SHP77 (cell line): ENCODE data around the gene FNDC10.
A peak's percentile ranks its signal among the peaks of the same experiment; 100 is the strongest.
"Not testable (repeated sequence)": the region's sequence is repeated elsewhere in the genome, so short reads cannot be mapped to it uniquely, and the experiment has no call there.

ENCODE experiments used
- DNase-seq, 2 experiments: peaks; one replicate each; lab custom pipeline; 2025; lab: John Stamatoyannopoulos, UW

FNDC10 gene

DNA sequence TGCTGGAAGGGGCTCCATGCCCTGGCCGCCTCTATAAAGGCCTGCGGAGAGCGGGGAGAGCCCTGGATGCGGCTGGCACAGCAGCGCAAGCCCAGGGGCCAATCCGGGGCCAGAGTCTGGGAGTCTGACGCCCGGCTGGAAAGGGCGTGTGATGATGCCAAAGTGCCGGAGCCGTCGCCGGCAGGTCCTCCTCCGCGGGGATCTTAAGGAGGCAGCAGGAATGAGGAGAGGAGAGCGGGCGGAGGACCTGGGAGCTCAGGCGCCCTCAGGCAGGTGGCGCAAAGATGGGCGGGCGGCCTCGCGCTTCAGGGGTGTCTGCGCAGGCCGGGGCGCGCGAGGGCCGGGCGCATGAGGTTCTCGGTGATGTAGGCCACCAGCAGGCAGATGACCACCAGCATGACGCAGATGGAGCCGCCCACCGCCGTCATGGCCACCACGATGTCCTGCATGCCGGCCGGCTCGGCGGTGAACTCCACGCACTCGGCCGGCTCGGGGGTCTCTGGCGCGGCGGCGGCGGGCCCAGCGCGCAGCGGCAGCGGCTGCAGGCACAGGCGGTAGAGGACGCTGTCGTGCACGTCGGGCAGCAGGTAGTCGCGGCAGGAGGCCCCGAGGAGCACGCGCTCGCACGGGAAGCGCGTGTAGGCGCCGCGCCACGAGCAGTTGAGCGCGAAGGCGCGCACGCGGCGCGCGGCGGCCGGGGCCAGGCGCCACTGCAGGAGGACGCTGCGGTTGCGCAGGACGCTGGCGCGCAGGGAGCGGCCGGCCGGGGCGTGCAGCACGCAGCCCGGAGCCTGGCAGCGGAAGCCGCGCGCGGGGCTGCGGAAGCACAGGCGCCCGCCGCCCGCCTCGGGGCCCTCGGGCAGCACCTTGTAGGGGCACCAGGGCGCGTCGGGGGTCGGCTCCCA, 653 bp downstream of the FNDC10 start:
- DNase-seq: no peak

DNA sequence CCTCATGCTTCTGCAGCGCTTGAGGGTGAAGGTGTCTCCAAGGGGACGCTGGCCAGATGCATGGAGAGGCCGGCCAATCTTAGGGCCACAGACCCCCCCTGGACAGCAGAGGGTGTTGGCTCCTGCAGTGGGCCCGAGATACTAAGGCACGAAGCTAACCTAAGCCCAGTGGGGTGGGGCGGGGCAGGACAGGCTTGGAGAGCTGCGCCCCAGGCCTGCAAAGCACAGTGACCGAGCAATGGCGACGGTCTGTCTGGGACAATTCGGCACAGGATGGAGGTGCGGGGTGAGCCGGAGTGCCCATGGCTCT, 1.3 kb downstream of the FNDC10 start:
- no peak for DNase-seq

DNA sequence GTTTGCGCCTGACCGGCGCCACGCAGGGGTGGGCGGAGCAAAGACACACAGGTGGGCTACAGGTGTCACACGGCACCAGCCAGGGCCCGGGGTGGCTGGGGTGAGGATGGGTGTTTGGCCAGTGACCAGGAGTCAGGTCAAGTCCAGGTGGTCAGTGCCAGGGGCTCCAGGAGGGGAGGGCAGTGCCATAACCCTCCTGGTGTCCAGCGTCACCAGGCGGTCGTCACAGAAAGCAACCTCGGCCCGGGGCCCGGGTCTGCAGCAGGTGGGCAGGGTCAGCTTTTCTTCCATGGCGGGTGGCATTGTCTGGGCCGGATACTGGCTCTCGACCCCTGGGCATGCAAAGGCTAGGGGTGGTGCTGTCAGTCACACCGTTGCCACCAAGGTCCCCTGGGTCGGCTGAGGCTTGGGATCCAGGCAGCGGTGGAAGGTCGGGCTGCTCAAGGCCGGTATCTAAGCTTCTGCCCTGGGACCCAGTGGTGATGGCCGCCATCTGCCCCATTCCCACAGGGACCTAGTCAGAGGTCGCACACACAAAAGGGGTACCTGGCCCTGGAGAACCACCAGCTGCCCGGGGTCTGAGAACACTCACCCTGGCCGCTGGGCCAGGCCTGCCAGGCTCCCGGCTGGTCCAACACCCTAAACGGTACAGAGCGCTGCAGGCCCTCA, 1.8 kb downstream of the FNDC10 start:
- no peak for DNase-seq

DNA sequence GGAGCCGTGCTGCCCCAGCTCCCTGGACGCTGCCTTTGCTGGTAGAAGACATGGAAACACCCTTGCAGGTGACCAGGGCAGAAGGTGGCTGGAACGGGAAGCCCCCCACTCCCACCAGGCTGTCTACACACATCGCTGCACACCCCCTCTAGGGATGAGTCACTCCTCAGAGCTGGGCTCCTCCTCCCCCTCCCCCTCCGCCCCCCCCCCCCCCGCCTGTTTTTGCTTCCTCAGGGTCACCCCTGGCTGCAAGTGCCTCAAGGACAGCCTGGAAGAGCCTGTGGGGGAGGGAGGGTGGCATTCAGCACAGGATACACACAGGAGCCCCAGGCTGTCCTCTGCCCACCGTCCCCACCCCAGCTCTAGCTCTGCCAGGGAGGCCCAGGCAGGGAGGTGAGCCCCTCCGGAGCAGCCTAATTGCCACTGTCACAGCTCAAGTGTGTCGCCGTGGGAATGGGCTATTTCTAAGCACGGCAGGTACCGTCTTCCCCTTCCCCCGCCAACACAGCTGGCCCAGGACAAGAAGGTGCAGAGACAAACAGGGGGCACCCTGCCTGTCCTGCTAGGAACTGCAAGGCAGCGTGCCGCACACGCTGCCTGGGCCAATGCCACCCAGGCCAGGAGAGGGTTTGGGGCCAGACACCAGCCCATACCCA, 2.5 kb downstream of the FNDC10 start:
- DNase-seq: peak in 1 of 2 experiments; percentile 38

DNA sequence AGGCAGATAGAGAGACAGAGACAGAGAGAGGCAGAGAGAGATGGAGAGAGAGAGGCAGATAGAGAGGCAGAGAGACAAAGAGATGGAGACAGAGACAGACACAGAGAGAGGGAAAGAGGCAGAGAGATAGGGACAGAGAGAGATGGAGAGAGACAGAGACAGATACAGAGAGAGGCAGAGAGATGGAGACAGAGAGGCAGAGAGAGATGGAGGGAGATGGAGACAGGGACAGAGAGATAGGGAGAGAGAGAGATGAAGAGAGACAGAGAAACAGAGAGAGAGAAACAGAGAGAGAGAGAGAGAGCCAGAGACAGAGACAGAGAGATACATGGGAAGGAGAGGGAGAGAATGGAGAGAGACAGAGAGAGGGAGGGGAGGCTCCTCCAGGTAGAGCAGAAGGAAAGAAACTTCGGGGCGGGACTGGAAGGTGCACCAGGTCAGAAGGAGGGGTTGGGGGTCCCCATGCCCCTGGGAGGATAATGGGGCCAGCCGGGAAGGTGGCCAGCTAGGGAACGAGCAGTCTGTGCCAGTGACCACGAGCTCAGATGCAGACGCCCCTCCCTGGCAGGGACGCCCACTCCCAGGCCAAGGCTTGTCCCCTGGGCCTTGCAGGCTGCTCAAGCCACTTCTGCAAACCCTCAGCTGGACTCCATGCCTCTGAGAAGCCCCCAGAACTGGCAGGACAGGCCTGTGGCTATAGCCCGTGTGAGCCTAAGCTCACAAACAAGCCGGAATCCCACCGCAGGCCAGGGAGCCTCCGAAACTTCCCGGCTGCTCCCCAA, 3.3 kb downstream of the FNDC10 start:
- DNase-seq: no peak

DNA sequence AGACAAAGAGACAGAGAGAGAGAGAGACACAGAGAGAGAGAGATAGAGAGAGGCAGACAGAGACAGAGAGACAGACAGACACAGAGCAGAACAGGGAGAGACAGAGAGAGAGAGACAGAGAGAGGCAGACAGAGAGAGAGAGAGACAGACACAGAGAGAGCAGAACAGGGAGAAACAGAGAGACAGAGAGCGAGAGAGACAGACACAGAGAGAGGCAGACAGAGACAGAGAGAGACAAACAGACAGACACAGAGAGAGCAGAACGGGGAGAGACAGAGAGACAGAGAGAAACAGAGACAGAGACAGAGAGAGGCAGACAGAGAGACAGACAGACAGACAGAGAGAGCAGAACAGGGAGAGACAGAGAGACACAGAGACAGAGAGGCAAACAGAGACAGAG, 4.6 kb downstream of the FNDC10 start:
- DNase-seq: not testable (repeated sequence)

DNA sequence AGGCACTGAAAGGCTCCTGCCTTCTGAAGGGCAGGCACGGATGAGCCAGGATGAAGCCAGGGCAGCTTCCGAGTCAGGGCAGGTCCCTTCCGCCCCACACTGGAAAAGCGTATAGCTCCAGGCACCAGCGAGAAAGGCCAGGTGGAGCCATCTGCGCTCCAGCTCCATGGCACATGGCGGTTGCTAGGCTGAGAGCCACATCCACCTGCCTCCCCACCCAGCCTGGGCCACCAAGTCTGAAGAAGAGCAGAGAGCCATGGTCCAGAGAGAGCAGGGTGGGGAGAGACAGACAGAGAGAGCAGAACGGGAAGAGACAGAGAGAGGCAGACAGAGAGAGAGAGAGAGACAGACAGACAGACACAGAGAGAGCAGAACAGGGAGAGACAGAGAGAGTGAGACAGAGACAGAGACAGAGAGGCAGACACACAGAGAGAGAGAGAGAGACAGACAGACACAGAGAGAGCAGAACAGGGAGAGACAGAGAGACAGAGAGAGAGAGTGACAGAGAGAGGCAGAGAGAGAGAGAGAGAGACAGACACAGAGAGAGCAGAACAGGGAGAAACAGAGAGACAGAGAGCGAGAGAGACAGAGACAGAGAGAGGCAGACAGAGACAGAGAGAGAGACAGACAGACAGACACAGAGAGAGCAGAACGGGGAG, 5.2 kb downstream of the FNDC10 start:
- peak; percentile 45 to 51 for DNase-seq

DNA sequence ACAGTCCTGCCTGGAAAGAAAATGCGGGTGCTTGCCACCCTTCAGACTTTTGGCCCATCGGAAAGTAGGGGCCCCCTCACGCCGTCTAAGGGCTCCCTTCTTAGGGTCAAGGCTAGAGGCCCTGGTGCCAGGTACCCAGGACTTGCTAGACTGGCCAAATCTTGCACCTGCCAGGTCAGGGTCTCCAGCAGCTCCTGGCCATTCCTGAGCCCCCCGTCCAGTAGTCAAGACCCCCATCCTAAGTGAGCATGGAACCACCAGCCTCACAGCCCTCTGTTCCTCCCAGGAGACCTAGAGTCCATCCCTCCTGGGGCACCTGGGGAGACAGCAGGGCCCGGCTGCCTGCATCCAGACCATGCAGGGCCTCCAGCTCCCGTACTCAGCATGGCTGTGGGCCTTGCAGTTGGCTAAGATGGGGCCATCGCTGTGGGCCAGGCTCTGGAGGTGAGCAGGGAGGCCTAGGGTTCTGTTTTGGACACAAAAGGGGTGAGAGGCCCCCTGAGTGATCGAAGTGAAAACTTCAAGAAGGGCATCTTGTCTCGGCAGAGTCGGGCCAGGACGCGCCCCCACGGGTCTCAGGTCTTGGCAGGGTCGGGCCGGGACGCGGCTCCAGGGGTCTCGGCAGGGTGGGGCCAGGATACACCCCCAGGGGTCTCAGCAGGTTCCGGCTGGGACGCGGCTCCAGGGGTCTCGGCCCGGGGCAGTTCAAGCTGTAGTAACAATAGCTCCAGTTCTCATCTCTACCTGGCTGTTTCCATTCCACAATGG, 5.9 kb downstream of the FNDC10 start:
- DNase-seq: no peak

DNA sequence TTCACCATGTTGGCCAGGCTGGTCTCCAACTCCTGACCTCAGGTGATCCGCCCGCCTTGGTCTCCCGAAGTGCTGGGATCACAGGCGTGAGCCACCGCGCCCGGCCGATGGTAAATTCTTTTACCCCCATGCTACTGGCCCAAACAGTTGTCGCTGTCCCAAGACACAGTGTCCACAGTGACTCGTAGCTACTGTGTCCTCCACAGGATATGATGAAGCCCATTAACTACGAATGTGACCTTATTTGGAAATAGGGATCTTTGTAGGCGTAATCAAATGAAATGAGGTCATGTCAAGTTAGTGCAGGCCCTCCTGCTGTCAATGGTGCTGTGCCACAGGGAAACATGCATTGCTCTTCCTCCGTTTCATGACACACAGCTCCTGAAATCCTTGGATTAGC, 8.5 kb downstream of the FNDC10 start:
- no peak for DNase-seq

DNA sequence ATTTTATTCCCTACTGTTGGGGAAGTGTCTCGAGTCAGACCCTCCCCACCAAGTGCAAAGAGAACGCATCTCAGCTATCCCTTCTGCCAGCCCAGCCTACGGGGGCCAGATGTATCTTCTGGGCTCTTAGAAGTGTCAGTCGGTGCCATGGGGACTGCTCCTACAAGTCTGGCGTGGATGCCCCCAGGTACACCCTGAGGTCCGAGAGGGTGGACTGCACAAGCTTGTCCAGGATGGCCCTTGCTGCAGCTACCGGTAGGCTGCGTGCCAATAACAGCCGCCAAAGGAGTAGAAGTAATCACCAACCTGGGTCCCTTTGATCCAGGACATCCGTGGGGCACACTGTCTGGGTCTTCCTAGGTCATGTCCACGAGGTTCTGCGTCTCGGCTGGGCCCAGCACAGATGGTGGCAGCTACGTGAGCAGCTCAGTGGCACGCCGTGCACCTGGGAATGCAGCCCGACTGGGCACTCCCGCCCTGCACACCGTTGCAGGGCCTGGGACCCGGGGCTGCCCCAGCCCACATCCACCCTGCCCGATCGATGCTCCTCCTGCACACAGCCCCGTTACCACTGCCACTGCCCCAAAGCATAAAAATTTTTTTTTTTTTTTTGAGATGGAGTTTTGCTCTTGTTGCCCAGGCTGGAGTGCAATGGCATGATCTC, 16.5 kb downstream of the FNDC10 start:
- no peak for DNase-seq

DNA sequence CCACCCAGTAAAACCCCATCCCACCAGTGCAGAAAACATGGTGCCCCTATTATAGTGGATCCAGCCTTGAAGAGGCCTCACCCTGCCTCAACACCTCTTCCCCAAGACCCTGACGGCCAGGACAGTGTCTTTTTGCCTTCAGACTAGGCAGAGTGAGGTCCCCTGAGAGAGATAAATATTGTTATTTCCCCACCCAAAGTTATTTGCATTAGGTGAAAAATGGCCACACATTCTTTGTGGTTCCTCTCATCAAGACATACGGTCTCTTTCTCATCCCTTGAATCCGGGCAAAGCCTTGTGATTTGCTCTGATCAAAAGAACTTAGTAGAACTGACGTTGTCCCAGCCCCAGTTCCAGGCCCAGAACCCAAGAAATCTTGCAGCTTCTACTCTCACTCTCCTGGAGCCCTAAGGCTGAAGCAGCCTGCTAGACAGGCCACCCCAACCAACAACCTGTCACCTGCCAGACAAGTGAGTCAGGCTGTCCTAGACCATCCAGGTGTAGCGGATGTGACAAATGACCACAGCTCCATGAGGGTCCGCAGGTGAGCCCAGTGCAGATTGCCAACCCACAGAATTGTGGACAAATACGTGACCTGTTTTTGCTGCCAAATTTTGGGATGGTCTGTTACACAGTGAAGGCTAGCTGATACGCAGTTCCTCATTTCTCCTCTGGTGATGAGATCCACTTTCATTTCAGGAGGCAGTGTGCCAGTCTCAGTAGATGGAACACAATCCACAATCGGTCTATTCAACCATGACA, 17.2 kb downstream of the FNDC10 start:
- no peak for DNase-seq

DNA sequence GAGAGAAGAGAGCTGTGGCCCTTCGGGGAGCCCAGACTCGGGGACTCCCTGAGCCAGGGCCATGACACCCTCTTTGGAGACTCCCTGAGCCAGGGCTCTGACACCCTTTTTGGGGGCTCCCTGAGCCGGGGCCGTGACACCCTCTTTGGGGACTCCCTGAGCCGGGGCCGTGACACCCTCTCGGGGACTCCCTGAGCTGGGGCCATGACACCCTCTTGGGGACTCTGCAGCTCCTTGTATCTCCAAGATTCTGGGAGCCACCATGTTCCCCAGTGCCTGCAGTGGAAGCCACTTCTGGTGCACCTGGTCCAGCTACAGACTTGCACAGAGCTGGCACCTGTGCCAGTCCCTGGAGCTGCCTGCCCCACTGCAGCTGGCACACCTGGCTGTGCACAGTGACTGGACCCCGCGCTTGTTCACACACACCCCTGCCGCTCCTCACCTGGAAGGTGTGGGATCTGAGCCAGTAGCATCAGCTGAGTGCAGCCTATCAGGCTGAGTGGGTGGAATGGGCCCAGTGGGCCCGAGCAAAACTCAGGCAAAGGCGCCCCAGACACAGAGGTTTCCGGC, 21.5 kb downstream of the FNDC10 start:
- DNase-seq: no peak

DNA sequence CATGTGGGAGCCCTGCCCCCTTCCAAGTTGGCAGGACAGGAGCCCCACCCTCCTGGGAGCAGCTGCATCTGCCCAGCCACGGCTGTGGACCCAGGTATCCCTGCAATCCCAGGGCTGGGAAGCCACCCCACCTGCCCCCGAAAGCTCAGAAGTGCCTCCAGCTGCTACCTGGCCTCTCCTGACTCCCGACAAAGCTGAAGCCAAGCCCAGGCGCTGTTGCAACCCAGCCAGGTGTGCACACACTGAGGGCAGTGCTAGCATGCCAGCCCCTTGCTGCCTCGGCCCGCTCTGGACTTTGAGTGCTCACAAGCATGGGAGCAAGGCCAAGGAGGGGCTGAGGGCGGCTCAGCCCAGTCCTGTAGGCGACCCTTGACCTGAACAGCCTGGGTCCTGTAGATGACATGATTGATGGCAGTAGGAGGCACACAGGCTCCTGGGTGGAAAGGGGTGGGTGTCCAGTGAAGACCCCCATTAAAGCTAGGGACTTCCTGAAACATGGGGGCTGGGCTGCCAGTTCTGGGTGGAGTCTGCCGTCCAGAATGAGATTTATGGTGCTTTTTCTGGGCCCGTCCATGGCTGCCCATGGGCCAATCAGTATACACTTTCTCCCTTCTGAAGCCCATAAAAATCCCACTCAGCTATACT, 22.4 kb downstream of the FNDC10 start:
- peak in 1 of 2 experiments; percentile 70 for DNase-seq

DNA sequence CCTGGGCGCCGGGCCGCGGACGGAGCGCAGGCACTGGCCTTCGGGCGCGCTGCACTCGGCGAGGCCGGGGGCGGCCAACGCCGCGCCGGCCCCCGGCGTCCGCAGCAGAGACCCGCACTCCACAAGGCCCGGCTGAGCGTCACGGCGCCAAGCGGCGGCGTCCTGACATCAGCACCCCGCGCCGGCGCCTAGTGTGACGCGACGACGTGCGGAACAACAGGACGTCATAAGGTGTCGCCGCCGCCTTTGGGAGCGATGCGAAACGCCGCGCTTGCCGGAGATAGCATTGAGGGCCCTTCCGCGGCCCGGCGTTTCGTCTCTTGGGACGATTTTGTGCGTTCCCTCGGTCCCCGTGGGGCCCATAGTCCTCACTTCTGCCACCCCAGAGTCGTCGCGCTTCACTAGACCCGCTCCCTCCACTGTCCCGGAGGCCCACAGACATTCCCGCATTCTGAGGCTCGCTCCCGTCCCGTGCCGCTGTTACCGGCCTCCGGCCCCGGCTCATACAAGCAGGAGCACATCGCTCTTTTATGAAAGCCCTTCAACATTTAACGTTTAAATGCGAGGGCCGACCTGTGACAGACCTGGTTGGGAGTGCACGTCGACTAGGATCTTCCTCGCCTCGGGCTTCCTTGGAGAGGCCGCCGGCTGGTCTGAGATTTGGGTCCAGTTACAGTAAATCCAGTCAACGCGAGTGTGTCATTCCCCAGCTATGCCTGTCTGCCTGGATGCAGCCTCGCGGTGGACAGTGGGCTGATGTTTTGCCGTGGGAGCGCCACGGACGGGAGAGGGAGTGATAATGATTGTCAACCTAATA, 25.0 kb downstream of the FNDC10 start, which contains the start of gene SSU72:
SSU72 (minus strand) TSS at position 143 of the 817 bp plus-strand sequence. CDS start 306 bp downstream, outside the sequence.
- peak; percentile 82 to 83 for DNase-seq

DNA sequence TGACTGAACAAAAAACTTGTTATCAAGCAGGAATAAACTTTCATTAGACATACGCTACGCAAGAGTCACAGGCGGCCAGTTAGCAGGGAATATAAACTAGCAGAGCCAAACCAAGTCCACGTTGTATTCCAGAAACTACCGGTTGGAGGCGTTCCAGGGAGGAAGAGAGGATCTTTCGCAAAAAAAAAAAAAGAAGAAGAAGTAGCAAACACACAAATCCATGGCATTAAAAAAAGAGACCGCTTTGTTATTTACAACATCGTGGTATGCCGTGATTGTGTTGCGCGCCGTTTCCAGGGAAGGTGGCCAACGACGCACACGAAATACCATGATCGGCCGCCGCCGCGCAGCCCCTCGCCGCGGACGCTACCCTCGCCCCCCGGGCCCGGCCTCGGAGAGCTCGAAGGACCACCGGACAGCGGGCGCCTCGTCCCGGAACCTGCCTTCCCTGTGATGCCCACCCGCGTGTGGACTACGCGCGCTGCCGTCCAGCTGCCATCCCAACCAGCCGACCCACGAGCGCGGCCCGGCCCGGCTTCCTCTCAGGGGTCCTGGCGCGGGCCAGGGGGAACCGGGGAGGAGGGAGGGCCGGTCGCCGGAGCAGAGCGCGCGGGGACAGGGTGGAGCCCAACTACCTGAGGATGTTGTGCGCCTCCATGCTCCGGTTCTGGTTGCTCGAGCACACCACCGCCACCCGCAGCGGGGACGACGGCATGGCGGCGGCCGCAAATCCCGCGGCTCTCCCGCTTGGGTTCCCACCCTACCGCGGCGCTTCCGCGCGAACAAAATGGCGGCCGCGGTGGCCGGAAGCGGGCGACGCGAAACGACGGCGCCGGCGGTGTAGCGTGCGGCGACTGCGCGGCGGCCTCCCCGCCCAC, 25.9 kb downstream of the FNDC10 start:
- peak; percentile 27 to 66 for DNase-seq

DNA sequence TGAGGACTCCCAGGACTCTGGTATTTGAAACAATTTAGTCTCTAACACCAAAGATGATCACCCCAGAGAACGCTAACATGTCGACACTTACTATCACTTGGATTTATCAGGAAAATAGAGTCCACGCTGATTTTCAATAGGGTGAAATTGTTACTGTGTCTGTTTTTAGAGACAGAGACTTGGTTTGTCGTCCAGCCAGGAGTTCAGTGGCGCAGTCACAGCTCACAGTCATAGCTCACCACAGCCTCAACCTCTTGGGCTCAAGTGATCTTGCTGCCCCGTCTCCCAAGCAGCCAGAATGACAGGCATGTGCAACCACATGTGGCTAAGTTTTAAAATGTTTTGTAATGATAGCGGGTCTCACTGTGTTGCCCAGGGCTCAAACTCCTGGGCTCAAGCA, 30.6 kb downstream of the FNDC10 start:
- DNase-seq: no peak

DNA sequence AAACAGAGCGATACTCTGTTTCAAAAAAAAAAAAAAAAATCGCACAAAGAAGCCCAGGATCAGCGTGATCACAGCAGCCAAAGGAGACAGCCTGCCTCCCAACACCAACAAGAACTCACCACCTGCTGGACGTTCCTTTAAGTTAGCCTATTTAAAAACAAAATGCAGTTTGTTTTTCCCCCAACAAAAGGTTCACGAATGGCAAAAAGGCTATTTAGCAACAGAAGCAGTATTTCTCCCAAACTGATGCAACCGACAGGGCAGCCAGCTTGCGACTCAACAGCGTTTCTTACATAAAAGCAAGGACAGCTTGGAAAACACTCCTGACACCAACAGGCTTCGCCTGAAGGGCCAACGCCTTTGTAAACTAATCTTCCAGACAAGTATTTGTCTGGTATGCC, 32.0 kb downstream of the FNDC10 start:
- no peak for DNase-seq
